Caco-2 (cell line): ENCODE data around the gene LRRC75B. TPM values are rescaled to one million over a fixed set of nuclear protein-coding genes. Genes with fewer than 3 reads are reported as not detected.

Experiments
- BruUV-seq: library from RNA; stranded (reverse); fragments of 400-500 nt; replicated peaks from 2 replicates; lab custom pipeline; 2021; lab: Mats Ljungman, UMichigan
- CTCF ChIA-PET: fragments of 300-600 bp; sonication (Branson Sonifier 250); formaldehyde crosslinking; loops from one replicate; lab custom pipeline; 2022; ENCODE audit warnings: antibody characterized with exemption; lab: Charles Lee
- POLR2A ChIA-PET: fragments of 300-600 bp; sonication (Branson Sonifier 250); formaldehyde crosslinking; loops from one replicate; lab custom pipeline; 2022; ENCODE audit warnings: antibody characterized with exemption; lab: Charles Lee
- DNase-seq, 2 experiments: peaks; one replicate each; pipeline versions ENCODE4 v3.0.0 to v3.0.0-alpha.2; 2020 to 2022
- H3K27me3 ChIP-seq: replicated peaks from 2 replicates; pipeline ENCODE4 v1.6.0; 2011; ENCODE audit warnings: low read length; ENCODE audit not compliant: control insufficient read depth, insufficient read depth
- H3K36me3 ChIP-seq: 2 replicates; pipeline ENCODE4 v1.5.1; 2011; ENCODE audit warnings: low read length; ENCODE audit not compliant: control insufficient read depth, insufficient read depth
- H3K4me1 ChIP-seq: fragments of 250-450 bp; sonication (Bioruptor Pico); 2 replicates; pipeline ENCODE4 v1.5.1; 2020; ENCODE audit warnings: mild to moderate bottlenecking
- H3K4me3 ChIP-seq: 2 replicates; pipeline ENCODE4 v1.5.1; 2011; ENCODE audit warnings: low read depth, mild to moderate bottlenecking, control low read depth, low read length
- H3K9me3 ChIP-seq: fragments of 250-450 bp; sonication (Bioruptor Pico); 2 replicates; pipeline ENCODE4 v1.5.1; 2020; ENCODE audit warnings: mild to moderate bottlenecking, moderate library complexity
- H3K27ac Mint-ChIP-seq: one replicate; pipeline ENCODE4 v1.8.0; 2022; ENCODE audit warnings: mixed read lengths; ENCODE audit not compliant: unreplicated experiment
- H3K27me3 Mint-ChIP-seq: one replicate; pipeline ENCODE4 v1.8.0; 2022; ENCODE audit warnings: mixed read lengths; ENCODE audit not compliant: insufficient read depth, unreplicated experiment
- H3K36me3 Mint-ChIP-seq: one replicate; pipeline ENCODE4 v1.8.0; 2022; ENCODE audit warnings: mild to moderate bottlenecking, mixed read lengths; ENCODE audit not compliant: insufficient read depth, unreplicated experiment
- H3K4me1 Mint-ChIP-seq: one replicate; pipeline ENCODE4 v1.8.0; 2022; ENCODE audit warnings: low read depth, mixed read lengths; ENCODE audit not compliant: unreplicated experiment
- H3K4me3 Mint-ChIP-seq: one replicate; pipeline ENCODE4 v1.8.0; 2022; ENCODE audit warnings: mild to moderate bottlenecking, moderate library complexity, mixed read lengths; ENCODE audit not compliant: unreplicated experiment
- H3K9me3 Mint-ChIP-seq: one replicate; pipeline ENCODE4 v1.8.0; 2022; ENCODE audit warnings: mixed read lengths; ENCODE audit not compliant: unreplicated experiment
- CTCF ChIP-seq, 2 experiments: fragments of 200-600 bp in 1 of 2; IDR thresholded peaks; 1 replicate in 1 of 2; 2 replicates in 1 of 2; pipeline versions ENCODE4 v1.5.1 to v1.8.0; 2011 to 2022; ENCODE audit warnings: antibody characterized with exemption in 1 of 2, control low read depth in 1 of 2, inconsistent platforms in 1 of 2, low read depth in 1 of 2, low read length in 1 of 2, mild to moderate bottlenecking in 1 of 2, moderate library complexity in 1 of 2; ENCODE audit not compliant: insufficient read depth in 1 of 2, severe bottlenecking in 1 of 2, unreplicated experiment in 1 of 2
- intact Hi-C: fragments of 100-400 bp; cut with micrococcal nuclease; formaldehyde crosslinking; loops from one replicate; pipeline ENCODE4 v1.10.0; 2022; ENCODE audit not compliant: unreplicated experiment
- total RNA-seq: library from RNA; stranded (reverse); gene quantifications from 2 replicates; pipeline ENCODE4 v1.2.3, GENCODE V29; 2022

The LRRC75B gene
- total RNA-seq, 1 experiment from 2014 or later, result 20.4 TPM

DNA sequence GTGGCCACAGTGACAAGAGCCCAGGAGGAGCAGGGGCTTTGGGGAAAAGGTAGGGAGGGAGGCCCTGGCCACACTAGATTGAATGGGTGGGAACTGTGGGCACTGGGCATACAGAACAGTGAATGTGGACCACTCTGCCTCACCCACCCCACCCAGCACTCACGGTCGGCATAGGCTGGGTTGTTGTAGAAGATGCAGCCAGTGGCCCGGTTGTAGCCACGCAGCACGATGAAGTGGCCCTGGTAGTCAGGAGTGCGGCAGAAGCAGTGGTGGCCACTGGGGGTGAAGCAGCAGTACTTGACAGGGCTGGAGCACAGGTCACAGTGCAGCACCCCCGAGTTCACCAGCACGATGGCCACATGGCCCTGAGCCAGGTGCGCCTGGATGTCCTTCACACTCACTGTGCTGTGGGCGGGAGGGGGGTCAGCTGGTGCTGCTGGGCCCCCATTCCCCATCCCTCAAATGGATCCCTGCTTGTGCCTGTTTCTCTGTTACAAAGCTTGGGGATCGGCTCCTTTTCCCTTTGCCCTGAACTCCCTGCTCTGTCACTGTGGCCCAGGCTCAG, 49.1 kb downstream of the LRRC75B start:
- H3K4me1 Mint-ChIP-seq, result no peaks in the 10 kb centered on the region
- intact Hi-C loops, result no loop called here
- Histone ChIP-seq H3K36me3 (peaks cover 22% of the 10 kb centered on the region), H3K9me3 (no peaks in the 10 kb centered on the region), H3K4me3 (no peak overlapping the region), H3K4me1 (no peaks in the 10 kb centered on the region), H3K27me3 (no peaks in the 10 kb centered on the region)
- H3K27me3 Mint-ChIP-seq, result no peaks in the 10 kb centered on the region
- H3K9me3 Mint-ChIP-seq, result no peaks in the 10 kb centered on the region
- H3K4me3 Mint-ChIP-seq, result no peak overlapping the region
- ChIA-PET CTCF (no interaction called here), POLR2A (no interaction called here)
- H3K36me3 Mint-ChIP-seq, result peaks cover 65% of the 10 kb centered on the region
- DNase-seq, result no peak
- TF ChIP-seq CTCF (IDR thresholded peaks at IDR 0.05; ENCODE audit: insufficient read depth in 1 of 2, low read depth in 1 of 2, low read length in 1 of 2, severe bottlenecking in 1 of 2, unreplicated experiment in 1 of 2), result no peak
- no TSS peak for BruUV-seq
- no peak overlapping the region for H3K27ac Mint-ChIP-seq

DNA sequence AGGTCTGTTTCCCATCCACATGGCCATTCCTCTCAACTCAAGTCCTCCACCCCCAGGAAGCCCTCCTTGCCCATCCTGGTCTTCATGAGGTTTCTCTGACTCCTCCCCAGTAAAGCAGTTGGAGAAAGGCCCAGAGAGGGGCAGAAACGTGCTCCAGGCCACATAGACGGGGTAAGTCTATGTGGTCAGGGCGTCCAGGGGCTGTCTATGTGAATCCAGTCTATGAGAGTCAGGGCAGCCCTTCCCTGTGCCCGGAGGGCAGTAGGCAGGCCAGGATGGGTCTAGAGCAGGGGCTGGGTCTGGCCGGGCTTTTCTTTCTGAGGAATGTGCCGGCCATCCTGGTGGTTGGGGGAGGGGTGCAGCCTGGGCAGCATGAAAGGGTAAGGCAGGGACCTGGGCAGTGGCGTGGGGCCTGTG, 49.7 kb downstream of the LRRC75B start:
- no peak overlapping the region for H3K27ac Mint-ChIP-seq
- no peaks in the 10 kb centered on the region for H3K27me3 Mint-ChIP-seq
- no peak overlapping the region for H3K4me3 Mint-ChIP-seq
- no TSS peak for BruUV-seq
- no peak for TF ChIP-seq CTCF (IDR thresholded peaks at IDR 0.05; ENCODE audit: insufficient read depth in 1 of 2, low read depth in 1 of 2, low read length in 1 of 2, severe bottlenecking in 1 of 2, unreplicated experiment in 1 of 2)
- Histone ChIP-seq H3K4me3 (no peak overlapping the region), H3K9me3 (no peaks in the 10 kb centered on the region), H3K27me3 (no peaks in the 10 kb centered on the region), H3K4me1 (no peaks in the 10 kb centered on the region), H3K36me3 (peaks cover 22% of the 10 kb centered on the region)
- POLR2A ChIA-PET, result no interaction called here
- H3K36me3 Mint-ChIP-seq, result peaks cover 61% of the 10 kb centered on the region
- no peaks in the 10 kb centered on the region for H3K4me1 Mint-ChIP-seq
- DNase-seq, result no peak
- no peaks in the 10 kb centered on the region for H3K9me3 Mint-ChIP-seq
- intact Hi-C loops, result no loop called here
- CTCF ChIA-PET, result no interaction called here

- TF ChIP-seq CTCF (IDR thresholded peaks at IDR 0.05; ENCODE audit: insufficient read depth in 1 of 2, low read depth in 1 of 2, low read length in 1 of 2, severe bottlenecking in 1 of 2, unreplicated experiment in 1 of 2), result no peak
- H3K4me3 Mint-ChIP-seq, result no peak overlapping the region
- ChIA-PET CTCF (no interaction called here), POLR2A (no interaction called here)
- Histone ChIP-seq H3K4me1 (no peaks in the 10 kb centered on the region), H3K9me3 (no peaks in the 10 kb centered on the region), H3K27me3 (no peaks in the 10 kb centered on the region), H3K4me3 (no peak overlapping the region), H3K36me3 (peaks cover 19% of the 10 kb centered on the region)
- DNase-seq, result no peak
- H3K27ac Mint-ChIP-seq, result no peak overlapping the region
- H3K36me3 Mint-ChIP-seq, result peaks cover 57% of the 10 kb centered on the region
- H3K9me3 Mint-ChIP-seq, result no peaks in the 10 kb centered on the region
- no peaks in the 10 kb centered on the region for H3K27me3 Mint-ChIP-seq
- no peaks in the 10 kb centered on the region for H3K4me1 Mint-ChIP-seq
- no TSS peak for BruUV-seq
- intact Hi-C loops, result no loop called here
Observed at GRCh38 chr22:24542641-24543040, 50.2 kb downstream of the LRRC75B start.
